Activated B cell treated with CpG ODN at 0.5 μM for 24 hours (primary cell): ENCODE measurements around the gene TMEM30A. TPM values are rescaled to one million over a fixed set of nuclear protein-coding genes. Genes with fewer than 3 reads are reported as not detected.

ENCODE experiments used
- ATAC-seq: fragments of 200-7000 bp; cut with Tn5 transposase; one replicate; pipeline ENCODE4 v1.10.0; 2021; ENCODE audit warnings: low read depth, mild to moderate bottlenecking, moderate library complexity
- CTCF ChIA-PET: fragments of 350-600 bp; sonication (Branson Sonifier 250); formaldehyde crosslinking; loops from one replicate; lab custom pipeline; 2021; ENCODE audit warnings: antibody characterized with exemption; lab: Charles Lee
- POLR2A ChIA-PET: fragments of 350-600 bp; sonication (Branson Sonifier 250); formaldehyde crosslinking; loops from one replicate; lab custom pipeline; 2021; ENCODE audit warnings: antibody characterized with exemption; lab: Charles Lee
- DNase-seq: peaks from one replicate; pipeline ENCODE4 v3.0.0; 2022
- H3K27ac Mint-ChIP-seq: one replicate; pipeline ENCODE4 v1.8.0; 2020; ENCODE audit warnings: mixed read lengths
- H3K27me3 Mint-ChIP-seq: one replicate; pipeline ENCODE4 v1.8.0; 2021; ENCODE audit warnings: mixed read lengths
- H3K36me3 Mint-ChIP-seq: one replicate; pipeline ENCODE4 v1.8.0; 2021; ENCODE audit warnings: low read depth, mixed read lengths
- H3K4me1 Mint-ChIP-seq: one replicate; pipeline ENCODE4 v1.8.0; 2021; ENCODE audit warnings: mixed read lengths
- H3K4me3 Mint-ChIP-seq: one replicate; pipeline ENCODE4 v1.8.0; 2020; ENCODE audit warnings: mild to moderate bottlenecking, mixed read lengths
- H3K9me3 Mint-ChIP-seq: one replicate; pipeline ENCODE4 v1.8.0; 2020; ENCODE audit warnings: mixed read lengths
- intact Hi-C: fragments of 100-400 bp; cut with micrococcal nuclease; formaldehyde crosslinking; loops from one replicate; pipeline ENCODE4 v1.15.1; 2024
- total RNA-seq: library from RNA; stranded (reverse); gene quantifications from 2 replicates; pipeline ENCODE4 v1.2.3, GENCODE V29; 2022
- TF ChIP-seq, protein P1 (sequence below): fragments of 200-600 bp; IDR thresholded peaks from one replicate; pipeline ENCODE4 v1.8.0; 2022; ENCODE audit warnings: antibody characterized with exemption, mild to moderate bottlenecking

TMEM30A gene
- total RNA-seq, 1 donor from 2014 or later, result 38.7 TPM

DNA sequence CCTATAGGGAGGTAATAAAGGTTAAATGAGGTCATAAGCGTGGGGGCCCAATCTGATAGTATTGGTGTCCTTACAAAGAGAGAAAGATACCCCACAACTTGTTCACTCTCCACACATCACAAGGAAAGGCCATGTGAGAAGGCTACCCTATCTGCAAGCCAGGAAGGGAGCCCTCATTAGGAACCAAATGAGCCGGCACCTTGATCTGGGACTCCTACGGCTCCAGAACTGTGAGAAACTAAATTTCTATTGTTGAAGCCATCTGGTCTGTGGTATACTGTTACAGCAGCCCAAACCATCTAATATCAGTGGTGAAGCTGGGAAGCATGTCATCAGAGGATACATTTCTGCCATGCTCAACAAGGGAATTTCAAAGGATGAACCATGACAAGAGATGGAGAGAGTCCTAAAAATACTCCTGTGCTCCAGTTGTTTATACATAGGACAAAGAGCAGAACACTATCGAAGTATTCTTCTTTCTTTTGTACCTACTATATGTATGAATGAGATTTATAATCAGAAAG is 51.4 kb downstream of the TMEM30A start:
- Mint-ChIP-seq H3K4me1 (no peaks in the 10 kb centered on the region), H3K27me3 (peaks cover 2% of the 10 kb centered on the region), H3K36me3 (peaks cover 28% of the 10 kb centered on the region), H3K27ac (no peak overlapping the region), H3K9me3 (no peaks in the 10 kb centered on the region), H3K4me3 (no peak overlapping the region)
- ChIA-PET CTCF (no interaction called here), POLR2A (no interaction called here)
- TF ChIP-seq, protein P1, sequence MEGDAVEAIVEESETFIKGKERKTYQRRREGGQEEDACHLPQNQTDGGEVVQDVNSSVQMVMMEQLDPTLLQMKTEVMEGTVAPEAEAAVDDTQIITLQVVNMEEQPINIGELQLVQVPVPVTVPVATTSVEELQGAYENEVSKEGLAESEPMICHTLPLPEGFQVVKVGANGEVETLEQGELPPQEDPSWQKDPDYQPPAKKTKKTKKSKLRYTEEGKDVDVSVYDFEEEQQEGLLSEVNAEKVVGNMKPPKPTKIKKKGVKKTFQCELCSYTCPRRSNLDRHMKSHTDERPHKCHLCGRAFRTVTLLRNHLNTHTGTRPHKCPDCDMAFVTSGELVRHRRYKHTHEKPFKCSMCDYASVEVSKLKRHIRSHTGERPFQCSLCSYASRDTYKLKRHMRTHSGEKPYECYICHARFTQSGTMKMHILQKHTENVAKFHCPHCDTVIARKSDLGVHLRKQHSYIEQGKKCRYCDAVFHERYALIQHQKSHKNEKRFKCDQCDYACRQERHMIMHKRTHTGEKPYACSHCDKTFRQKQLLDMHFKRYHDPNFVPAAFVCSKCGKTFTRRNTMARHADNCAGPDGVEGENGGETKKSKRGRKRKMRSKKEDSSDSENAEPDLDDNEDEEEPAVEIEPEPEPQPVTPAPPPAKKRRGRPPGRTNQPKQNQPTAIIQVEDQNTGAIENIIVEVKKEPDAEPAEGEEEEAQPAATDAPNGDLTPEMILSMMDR, result no peak
- intact Hi-C loops, result no loop called here
- no peak for ATAC-seq
- DNase-seq, result no peak

DNA sequence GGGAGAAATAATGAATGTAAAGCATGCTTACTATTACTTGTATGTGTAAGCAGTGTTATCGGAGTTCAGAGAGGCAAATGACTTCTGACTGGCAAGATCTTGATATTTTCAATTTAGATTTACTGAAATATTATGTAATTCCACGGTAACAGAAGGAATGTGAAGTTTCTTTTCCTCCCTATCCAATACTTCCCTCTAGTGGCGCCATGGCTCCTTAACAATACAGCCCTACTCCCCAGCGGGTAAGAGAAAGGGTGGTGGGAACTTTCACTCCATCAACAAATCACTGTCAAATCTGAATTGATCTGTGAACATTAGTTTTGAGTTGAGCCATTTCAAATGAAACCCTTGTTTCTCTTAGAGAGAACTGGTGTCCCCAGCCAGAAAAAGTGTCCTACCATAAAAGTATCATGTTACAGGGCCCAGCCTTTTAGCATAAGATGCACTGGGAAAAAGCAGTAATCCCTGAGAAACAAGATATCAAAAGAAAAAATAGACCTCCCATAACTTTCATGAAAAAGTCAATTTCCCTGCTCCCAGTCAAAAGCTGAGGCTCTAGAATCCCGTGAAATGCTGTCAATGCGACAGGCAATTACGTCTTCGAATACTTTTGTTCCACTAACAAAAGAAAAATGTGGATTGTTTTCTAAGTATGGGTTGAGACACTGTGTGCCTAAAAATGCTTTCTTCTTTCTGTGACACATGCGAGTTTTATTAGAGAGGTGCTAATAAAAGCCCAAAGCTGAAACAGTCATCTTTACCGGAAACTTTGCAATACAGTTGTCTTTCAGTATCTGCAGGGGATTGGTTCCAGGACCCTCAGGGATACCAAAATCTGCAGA is 53.9 kb downstream of the TMEM30A start:
- no peak for DNase-seq
- peaks cover 11% of the 10 kb centered on the region for H3K27me3 Mint-ChIP-seq
- peaks cover 6% of the 10 kb centered on the region for H3K36me3 Mint-ChIP-seq
- ChIA-PET POLR2A (no interaction called here), CTCF (no interaction called here)
- ATAC-seq, result no peak
- H3K4me1 Mint-ChIP-seq, result no peaks in the 10 kb centered on the region
- H3K27ac Mint-ChIP-seq, result no peak overlapping the region
- no peaks in the 10 kb centered on the region for H3K9me3 Mint-ChIP-seq
- no peak overlapping the region for H3K4me3 Mint-ChIP-seq
- intact Hi-C loops, result no loop called here
- TF ChIP-seq, protein P1, result no peak

DNA sequence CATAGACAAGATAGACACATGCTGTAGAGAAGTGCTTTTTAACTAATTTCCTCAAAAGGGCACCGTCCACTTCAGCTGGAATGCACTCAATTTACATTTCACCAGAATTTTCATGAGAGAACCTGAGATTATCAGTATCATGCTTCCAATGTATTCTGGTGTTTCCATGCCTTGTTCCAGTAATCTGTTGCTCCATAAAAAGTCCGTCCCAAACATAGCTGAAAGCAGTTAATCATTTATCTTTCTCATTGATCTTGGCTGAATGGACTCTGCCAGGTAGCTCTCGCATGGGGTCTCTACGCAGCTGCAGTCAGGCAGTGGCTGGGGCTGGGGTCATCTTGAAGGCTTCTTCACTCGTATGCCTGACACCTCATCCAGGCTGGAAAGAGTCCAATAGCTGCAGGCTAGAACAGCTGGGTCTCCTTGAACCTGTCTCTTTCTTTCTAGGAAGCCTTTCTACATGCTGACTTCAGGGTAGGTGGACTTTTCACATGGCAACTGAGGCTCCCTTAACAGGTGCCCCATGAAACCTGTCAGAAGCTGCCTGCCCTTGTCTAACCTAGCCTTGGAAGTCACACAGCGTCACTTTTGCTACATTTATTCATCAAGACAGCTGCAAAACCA is 60.2 kb downstream of the TMEM30A start:
- Mint-ChIP-seq H3K9me3 (no peaks in the 10 kb centered on the region), H3K36me3 (no peaks in the 10 kb centered on the region), H3K27ac (no peak overlapping the region), H3K4me1 (no peaks in the 10 kb centered on the region), H3K27me3 (peaks cover 33% of the 10 kb centered on the region), H3K4me3 (no peak overlapping the region)
- DNase-seq, result no peak
- CTCF ChIA-PET, result no interaction called here
- ATAC-seq, result no peak
- TF ChIP-seq, protein P1, result no peak
- POLR2A ChIA-PET, result no interaction called here
- intact Hi-C loops, result no loop called here

DNA sequence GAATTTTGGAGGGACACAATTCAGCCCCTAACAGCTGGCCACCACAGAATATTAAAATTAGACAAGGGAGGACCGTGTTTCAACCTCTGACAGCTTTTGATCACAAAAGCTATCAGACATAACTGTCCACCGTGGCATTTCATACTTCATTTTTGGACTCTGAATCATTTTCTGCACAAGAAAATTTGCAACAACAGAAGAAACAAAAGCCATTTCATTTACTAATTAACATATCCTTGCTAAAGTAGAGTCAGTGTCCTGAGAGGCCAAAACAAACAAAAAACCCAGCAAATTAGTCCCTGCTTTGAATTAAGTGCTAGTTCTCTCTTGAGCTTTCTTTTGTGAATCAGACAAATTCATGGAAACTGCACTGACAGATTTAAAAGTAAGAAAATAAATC is 61.2 kb downstream of the TMEM30A start:
- TF ChIP-seq, protein P1, result no peak
- DNase-seq (no peak), ATAC-seq (no peak)
- no peaks in the 10 kb centered on the region for H3K36me3 Mint-ChIP-seq
- H3K27ac Mint-ChIP-seq, result no peak overlapping the region
- ChIA-PET POLR2A (no interaction called here), CTCF (no interaction called here)
- no peaks in the 10 kb centered on the region for H3K9me3 Mint-ChIP-seq
- no peaks in the 10 kb centered on the region for H3K4me1 Mint-ChIP-seq
- no peak overlapping the region for H3K4me3 Mint-ChIP-seq
- intact Hi-C loops, result no loop called here
- peaks cover 35% of the 10 kb centered on the region for H3K27me3 Mint-ChIP-seq

- ATAC-seq, result no peak
Observed at GRCh38 chr6:75222261-75222660, 62.3 kb downstream of the TMEM30A start.

More at GRCh38 chr6:75222261-75222660, 62.3 kb downstream of the TMEM30A start:
- intact Hi-C loops, result no loop called here
- TF ChIP-seq, protein P1, result no peak
- CTCF ChIA-PET, result no interaction called here
- H3K9me3 Mint-ChIP-seq, result no peaks in the 10 kb centered on the region
- H3K36me3 Mint-ChIP-seq, result no peaks in the 10 kb centered on the region
- no peak overlapping the region for H3K4me3 Mint-ChIP-seq
- no peak for DNase-seq
- peaks cover 34% of the 10 kb centered on the region for H3K27me3 Mint-ChIP-seq
- H3K27ac Mint-ChIP-seq, result no peak overlapping the region
- H3K4me1 Mint-ChIP-seq, result peaks cover under 1% of the 10 kb centered on the region
- POLR2A ChIA-PET, result interaction anchor here (0.5 kb wide), 1 partner anchor 1568 kb away, joined by 10 read pairs; no protein-coding TSS in a partner anchor
